ENCODE data around the gene GGT5.
"Not testable (repeated sequence)": the region's sequence is repeated elsewhere in the genome, so short reads cannot be mapped to it uniquely, and the experiment has no call there.

The GGT5 gene

DNA sequence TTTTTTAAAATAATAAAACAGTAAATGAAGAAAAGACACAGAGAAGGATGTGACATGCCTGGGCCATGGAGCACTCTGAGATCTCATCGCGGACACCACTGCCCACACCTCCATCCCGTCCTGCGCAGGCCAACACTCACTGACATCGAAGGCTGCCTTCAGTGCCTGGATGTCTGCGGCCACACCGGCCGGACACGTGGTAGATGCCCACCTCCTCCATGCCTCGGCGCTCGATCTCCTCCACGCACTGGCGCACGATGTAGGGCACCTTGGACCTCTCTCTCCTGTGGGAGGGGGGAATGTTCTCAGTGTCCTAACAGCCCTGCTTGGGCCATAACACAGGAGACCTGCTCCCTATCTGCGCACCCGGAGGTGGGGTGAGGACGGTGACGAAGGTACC lies 18.6 kb upstream of the GGT5 start:
- not testable (repeated sequence) for DNase-seq (ENCODE audit: low read depth in 2 of 3, low spot score in 2 of 3)

GRCh38 chr22:24262185-24262749 lies 17.4 kb upstream of the GGT5 start:
- not testable (repeated sequence) for DNase-seq (ENCODE audit: low read depth in 2 of 3, low spot score in 2 of 3)

DNA sequence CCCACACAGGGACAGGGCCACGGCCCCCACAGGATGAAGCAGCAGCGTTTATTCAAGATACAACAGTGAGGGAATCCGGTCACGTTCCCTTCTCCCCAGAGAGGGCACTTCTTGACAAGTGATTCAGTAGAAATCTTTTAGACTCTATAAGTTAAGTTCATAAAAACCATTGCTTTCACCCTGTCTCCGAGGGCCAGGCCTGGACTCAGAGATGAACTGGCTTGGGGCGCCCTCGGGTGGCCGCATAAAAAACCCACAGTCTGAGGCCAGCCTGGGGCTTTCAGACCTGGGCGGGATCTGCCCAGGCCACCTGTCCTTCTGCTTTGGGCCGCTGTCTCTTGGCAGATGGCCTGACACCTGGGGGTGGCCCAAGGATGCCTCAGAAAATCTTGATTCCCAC lies 14.6 kb upstream of the GGT5 start:
- DNase-seq (ENCODE audit: low read depth in 2 of 3, low spot score in 2 of 3), result peak in 2 of 3 experiments; percentile 30 to 40

DNA sequence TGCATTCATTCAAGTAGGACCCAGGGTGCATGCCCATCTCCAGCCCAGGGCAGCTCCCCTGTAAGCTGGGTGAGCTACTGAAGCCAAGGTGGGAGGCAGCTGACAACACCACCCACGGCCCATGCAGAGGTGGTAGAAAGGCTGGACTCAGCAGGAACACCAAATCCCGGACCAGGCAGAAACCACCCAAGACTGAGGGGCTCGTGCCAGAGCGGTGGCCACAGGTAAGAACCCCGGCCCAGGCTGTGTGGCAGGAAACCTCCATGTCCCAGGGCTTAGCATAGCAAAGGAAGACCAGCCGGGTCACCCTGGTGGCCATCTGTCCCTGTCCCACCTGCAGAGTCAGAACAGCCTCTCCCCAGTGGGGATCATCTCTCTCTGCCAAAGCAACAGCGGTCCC lies 11.9 kb upstream of the GGT5 start:
- not testable (repeated sequence) for DNase-seq (ENCODE audit: low read depth in 2 of 3, low spot score in 2 of 3)

DNA sequence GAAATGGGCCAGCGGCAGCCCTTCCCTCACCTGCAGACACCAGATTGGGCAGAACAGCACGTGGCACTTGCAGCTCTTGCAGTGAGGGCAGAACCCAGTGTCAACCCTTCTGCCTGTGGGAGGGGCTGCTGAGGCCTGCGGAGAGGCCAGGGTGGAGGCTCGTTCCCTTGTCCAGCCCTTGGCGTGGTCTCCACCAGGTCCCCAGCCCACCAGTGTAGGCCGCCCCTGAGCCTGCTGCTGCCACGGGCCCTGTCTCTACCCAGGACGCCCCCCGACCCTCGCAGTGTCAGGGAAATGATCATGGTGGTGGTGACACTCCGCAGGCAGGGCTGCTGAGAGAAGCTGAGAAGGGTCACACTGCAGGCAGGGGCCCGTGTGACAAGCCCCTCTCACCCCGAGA lies 11.3 kb upstream of the GGT5 start:
- not testable (repeated sequence) for DNase-seq (ENCODE audit: low read depth in 2 of 3, low spot score in 2 of 3)

GRCh38 chr22:24253126-24253525 lies 8.2 kb upstream of the GGT5 start:
- not testable (repeated sequence) for DNase-seq (ENCODE audit: low read depth in 2 of 3, low spot score in 2 of 3)

GRCh38 chr22:24251286-24251685 lies 6.4 kb upstream of the GGT5 start:
- DNase-seq (ENCODE audit: low read depth in 2 of 3, low spot score in 2 of 3), result not testable (repeated sequence)

- DNase-seq (ENCODE audit: low read depth in 2 of 3, low spot score in 2 of 3), result not testable (repeated sequence)
Measured at GRCh38 chr22:24249413-24249812, 4.5 kb upstream of the GGT5 start.

- DNase-seq (ENCODE audit: low read depth in 2 of 3, low spot score in 2 of 3), result not testable (repeated sequence)
Measured at GRCh38 chr22:24248611-24249010, 3.7 kb upstream of the GGT5 start.

DNA sequence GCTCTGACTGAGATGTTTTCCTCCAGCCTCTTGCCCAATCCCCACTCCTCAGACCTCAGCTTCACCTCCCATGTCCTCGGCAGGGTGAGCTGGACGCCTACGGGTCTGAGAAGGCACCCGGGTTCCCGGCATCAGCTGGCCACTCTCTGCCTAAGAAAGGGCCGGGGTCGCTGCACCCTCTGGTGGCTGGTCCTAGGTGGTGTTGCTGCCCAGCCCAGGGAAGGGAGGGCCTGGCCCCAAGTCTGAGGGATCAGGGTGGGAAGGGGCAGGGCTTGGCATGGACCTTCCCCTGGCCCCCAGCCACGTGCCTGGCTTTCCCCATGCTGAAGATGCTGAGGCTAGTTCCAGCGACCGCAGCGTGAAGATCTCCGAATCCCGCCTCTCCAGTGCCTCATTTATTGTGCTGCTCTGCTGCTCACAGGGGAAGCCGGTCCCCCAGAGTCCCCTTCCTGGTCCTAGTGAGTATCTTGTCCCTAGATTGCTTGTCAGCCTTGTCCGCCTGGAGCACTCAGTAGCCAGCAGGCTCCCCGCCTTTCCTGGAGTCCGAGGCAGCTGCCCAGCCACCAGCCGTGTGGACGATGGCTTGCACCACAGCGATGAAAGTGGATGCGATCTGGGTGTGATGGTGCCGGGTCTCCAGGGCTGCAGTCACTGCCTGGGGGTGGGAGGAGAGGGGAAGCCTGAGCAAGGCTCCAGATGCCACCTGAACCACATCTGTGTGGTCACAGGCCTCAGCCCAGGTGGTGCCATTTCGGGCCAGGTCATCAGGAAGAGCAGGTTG lies 2.9 kb upstream of the GGT5 start:
- no peak for DNase-seq (ENCODE audit: low read depth in 2 of 3, low spot score in 2 of 3)

DNA sequence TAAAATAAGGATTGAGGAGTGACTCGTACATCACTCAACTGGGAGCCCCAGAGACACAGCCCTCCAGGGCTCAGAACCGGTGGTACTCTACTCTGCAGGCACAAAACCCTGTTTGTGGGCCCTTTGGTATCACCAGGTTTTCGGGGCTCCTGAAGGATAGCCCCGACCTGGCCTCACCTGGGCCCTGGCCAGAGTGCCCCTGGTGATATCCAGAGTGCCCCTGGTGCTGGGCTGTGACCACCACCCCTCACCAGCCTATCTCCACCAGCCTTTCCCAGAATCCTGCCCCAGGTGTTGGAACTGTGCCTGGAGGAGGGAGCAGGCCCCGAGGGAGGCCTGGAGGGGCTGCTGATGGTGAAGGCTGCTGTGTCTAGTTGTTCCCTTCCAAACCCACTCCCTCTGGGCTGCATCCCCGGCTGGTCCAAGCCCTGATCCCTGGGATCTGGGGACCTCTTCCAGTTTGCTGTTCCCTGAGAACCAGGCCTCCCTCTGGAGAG lies 2.2 kb upstream of the GGT5 start:
- DNase-seq (ENCODE audit: low read depth in 2 of 3, low spot score in 2 of 3), result no peak

GRCh38 chr22:24245584-24246561 lies 991 bp upstream of the GGT5 start:
- DNase-seq (ENCODE audit: low read depth in 2 of 3, low spot score in 2 of 3), result not testable (repeated sequence)

GRCh38 chr22:24244144-24244787 lies 616 bp downstream of the GGT5 start:
- no peak for DNase-seq (ENCODE audit: low read depth in 2 of 3, low spot score in 2 of 3)

DNA sequence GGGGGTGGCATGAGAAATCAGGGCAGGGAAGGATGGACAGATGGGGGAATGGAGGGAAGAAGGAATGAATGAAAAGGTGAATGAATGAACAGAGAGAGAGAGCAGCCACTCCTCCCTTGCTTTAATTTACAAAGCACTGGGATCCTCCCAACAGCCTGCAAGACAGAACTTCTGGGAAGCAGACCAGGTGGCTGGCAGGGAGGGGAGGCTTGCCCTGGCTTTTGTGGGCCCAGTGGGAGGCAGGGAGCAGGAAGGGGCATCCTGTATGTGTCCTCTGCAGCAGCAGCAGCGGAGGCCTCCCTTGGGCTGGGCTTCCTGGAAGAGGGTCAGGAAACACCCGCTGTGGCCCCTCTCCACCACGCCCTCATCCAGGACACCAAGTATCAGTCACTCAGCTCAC lies 1.5 kb downstream of the GGT5 start:
- not testable (repeated sequence) for DNase-seq (ENCODE audit: low read depth in 2 of 3, low spot score in 2 of 3)

GRCh38 chr22:24240985-24241692 lies 3.7 kb downstream of the GGT5 start:
- DNase-seq (ENCODE audit: low read depth in 2 of 3, low spot score in 2 of 3), result not testable (repeated sequence)

DNA sequence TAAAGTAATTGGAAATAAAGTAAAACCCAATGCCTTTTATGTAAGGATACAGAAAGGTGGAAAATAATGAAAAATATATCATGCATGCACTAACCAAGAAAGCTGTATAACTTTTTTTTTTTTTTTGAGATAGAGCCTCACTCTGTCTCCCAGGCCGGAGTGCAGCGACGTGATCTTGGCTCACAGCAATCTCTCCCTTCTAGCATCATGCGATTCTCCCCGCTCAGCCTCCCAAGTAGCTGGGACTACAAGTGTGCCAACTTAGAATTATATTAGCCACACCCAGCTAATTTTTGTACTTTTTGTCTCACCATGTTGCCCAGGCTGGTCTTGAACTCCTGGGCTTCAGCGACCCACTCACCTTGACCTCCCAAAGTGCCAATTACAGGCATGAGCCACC lies 4.5 kb downstream of the GGT5 start:
- no peak for DNase-seq (ENCODE audit: low read depth in 2 of 3, low spot score in 2 of 3)

DNA sequence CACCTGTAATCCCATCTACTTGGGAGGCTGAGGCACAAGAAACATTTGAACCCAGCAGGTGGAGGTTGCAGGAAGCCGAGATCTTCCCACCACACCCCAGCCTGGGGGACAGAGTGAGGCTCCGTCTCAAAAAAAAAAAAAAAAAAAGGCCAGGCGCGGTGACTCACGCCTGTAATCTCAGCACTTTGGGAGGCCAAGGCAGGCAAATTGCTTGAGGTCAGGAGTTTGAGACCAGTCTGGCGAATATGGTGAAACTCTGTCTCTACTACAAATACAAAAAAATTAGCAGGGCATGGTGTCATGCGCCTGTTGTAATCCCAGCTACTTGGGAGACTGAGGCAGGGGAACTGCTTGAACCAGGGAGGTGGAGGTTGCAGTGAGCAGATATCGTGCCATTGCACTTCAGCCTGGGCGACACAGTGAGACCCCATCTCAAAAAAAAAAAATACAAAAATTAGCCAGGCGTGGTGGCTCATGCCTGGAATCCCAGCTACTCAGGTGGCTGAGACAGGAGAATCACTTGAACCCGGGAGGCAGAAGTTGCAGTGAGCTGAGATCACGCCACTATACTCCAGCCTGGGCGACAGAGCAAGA lies 6.7 kb downstream of the GGT5 start:
- DNase-seq (ENCODE audit: low read depth in 2 of 3, low spot score in 2 of 3), result not testable (repeated sequence)

DNA sequence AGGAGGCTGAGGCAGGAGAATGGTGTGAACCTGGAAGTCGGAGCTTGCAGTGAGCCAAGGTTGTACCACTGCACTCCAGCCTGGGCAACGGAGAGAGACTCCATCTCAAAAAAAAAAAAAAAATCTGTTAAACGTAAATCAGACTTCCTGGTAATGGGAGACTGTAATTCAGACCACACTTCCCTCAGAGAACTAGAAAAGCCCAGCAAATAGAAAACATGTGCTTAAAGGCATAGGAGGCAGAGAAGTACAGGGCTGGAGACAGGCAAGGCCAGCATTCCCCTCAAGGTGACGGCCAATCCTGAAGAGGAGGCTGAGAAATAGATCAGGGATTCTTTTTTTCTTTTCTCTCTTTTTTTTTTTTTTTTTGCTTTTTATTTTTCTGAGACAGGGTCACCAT lies 8.2 kb downstream of the GGT5 start:
- no peak for DNase-seq (ENCODE audit: low read depth in 2 of 3, low spot score in 2 of 3)

DNA sequence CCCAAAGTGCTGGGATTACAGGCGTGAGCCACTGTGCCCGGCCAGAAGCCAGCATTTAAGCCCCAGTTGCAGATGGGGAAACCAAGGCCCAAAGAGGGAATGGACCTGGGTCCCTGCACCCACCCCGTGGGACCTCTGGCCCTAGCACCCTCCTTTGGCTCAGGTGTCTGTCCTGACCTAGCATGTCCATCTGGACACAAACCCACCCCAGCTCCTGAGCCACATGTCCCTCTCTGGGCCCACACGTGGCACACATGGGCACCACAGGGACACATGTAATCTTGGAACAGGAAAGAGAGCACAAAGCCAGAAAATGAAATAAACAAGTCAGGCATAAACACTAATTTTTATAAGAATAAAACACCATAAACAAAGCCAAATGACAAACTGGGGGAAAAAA lies 9.6 kb downstream of the GGT5 start:
- DNase-seq (ENCODE audit: low read depth in 2 of 3, low spot score in 2 of 3), result no peak

DNA sequence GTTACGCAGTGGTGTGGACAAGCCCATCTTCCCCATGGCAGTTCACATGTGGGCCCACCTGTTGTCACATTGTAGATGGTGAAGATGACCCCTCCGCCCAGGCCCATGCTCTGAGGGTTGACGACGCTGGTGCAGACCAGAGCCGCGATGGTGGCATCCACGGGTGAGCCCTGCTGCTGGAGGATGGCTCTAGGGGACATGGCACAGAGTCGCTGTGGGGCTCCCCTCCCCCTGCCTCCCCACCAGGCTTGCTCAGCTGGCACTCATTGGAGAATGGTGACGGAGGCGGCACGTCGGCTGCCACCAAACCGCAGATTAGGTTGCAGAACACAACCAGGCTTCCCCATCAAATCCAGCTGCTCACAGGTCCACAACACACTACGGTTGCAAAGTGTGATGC lies 11.1 kb downstream of the GGT5 start:
- DNase-seq (ENCODE audit: low read depth in 2 of 3, low spot score in 2 of 3), result no peak

Measured in activated CD8-positive, alpha-beta memory T cell treated with anti-CD3 and anti-CD28 coated beads for 48 hours (primary cell).